Measurements from ENCODE around the gene SMAP1.

The SMAP1 gene

DNA sequence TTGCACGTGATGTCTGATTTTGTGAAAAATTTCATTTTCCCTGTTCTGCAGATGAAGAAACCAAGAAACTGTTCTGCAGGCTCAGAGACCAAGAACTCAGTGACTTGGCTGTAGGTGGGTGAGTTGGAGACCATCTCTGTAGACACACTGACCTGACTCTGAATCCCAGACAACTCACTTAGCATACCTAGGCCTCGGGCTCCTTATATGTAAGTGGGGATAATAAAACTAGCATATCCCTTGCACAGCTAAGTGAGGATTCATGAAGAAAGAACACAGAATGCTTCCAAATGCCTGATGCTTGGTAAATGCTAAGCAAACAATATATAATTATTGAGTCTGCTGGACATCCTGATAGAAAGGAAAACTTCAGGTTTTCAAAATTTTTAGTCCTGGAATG, 218.4 kb downstream of the SMAP1 start:
- Mint-ChIP-seq H3K9me3 (no peaks in the 10 kb centered on the region), H3K4me1 (no peaks in the 10 kb centered on the region), H3K27ac (no peak overlapping the region), H3K36me3 (no peaks in the 10 kb centered on the region), H3K4me3 (no peak overlapping the region), H3K27me3 (peaks cover 11% of the 10 kb centered on the region)
- DNase-seq, result no peak
- CTCF ChIA-PET, result interaction anchor here (0.7 to 2.8 kb wide), 12 partner anchors 8 to 665 kb away, joined by 3 to 44 read pairs (median 6); no protein-coding TSS in a partner anchor

DNA sequence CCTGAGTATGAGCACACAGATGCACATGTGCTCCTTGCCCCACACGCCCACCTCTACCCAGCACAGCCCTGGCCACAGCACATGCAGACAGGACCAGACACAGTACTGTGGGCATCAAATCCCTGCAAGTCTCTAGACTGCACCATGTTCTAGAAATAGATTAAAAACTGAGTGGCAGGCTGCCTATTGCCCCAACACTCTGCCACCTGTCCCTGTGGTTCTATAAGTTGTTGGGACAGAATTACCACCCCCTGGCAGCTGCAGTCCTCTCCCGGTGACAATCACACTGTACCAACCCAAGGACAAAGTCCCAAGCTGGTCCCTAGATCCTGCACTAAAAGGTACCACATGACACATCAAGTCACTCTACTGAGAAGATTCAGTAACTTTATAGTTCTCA, 219.0 kb downstream of the SMAP1 start:
- Mint-ChIP-seq H3K4me1 (no peaks in the 10 kb centered on the region), H3K4me3 (no peak overlapping the region), H3K27ac (no peak overlapping the region), H3K27me3 (peaks cover 10% of the 10 kb centered on the region), H3K36me3 (no peaks in the 10 kb centered on the region), H3K9me3 (no peaks in the 10 kb centered on the region)
- no peak for DNase-seq
- CTCF ChIA-PET, result interaction anchor here (0.9 to 2.2 kb wide), 4 partner anchors 10 to 666 kb away, joined by 3 to 7 read pairs (median 3); no protein-coding TSS in a partner anchor

GRCh38 chr6:70889270-70889669, 221.6 kb downstream of the SMAP1 start:
- no peak for DNase-seq
- H3K36me3 Mint-ChIP-seq, result no peaks in the 10 kb centered on the region
- CTCF ChIA-PET, result interaction anchor here (0.7 kb wide), 1 partner anchor 184 kb away, joined by 3 read pairs; no protein-coding TSS in a partner anchor
- H3K4me3 Mint-ChIP-seq, result no peak overlapping the region
- no peaks in the 10 kb centered on the region for H3K4me1 Mint-ChIP-seq
- H3K27ac Mint-ChIP-seq, result no peak overlapping the region
- H3K27me3 Mint-ChIP-seq, result peaks cover 15% of the 10 kb centered on the region
- H3K9me3 Mint-ChIP-seq, result no peaks in the 10 kb centered on the region

DNA sequence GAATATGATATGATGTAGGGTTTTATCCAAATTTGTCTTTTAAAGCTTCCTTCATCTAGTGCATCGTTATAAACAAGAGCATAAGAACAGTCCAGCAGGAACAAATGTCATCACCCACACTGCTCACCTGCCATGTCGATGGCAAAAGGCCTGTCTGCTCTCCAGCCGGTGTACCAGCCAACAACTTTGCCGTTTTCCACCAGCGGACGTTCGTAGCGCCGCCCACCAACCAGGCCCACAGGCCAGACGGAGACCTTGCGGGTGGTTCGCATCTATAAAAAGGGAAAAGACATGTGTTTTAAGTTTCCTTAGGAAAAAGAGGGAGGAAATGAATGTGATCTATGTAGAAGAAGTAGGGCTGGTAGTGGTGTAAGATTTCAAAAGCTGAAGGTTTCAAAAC, 226.3 kb downstream of the SMAP1 start:
- Mint-ChIP-seq H3K9me3 (no peaks in the 10 kb centered on the region), H3K27ac (no peak overlapping the region), H3K27me3 (peaks cover 15% of the 10 kb centered on the region), H3K4me1 (no peaks in the 10 kb centered on the region), H3K4me3 (no peak overlapping the region), H3K36me3 (no peaks in the 10 kb centered on the region)
- no peak for DNase-seq
- CTCF ChIA-PET, result interaction anchor here (1.6 to 3.9 kb wide), 3 partner anchors 9 to 187 kb away, joined by 4 to 13 read pairs (median 4); partner anchors contain the start of gene B3GAT2

GRCh38 chr6:70900047-70900446, 232.4 kb downstream of the SMAP1 start:
- Mint-ChIP-seq H3K9me3 (no peaks in the 10 kb centered on the region), H3K36me3 (no peaks in the 10 kb centered on the region), H3K27me3 (peaks cover 6% of the 10 kb centered on the region), H3K27ac (no peak overlapping the region), H3K4me3 (no peak overlapping the region), H3K4me1 (no peaks in the 10 kb centered on the region)
- CTCF ChIA-PET, result no interaction called here
- DNase-seq, result no peak

GRCh38 chr6:70901324-70901723, 233.6 kb downstream of the SMAP1 start:
- Mint-ChIP-seq H3K4me3 (no peak overlapping the region), H3K4me1 (no peaks in the 10 kb centered on the region), H3K36me3 (no peaks in the 10 kb centered on the region), H3K9me3 (no peaks in the 10 kb centered on the region), H3K27me3 (peaks cover 6% of the 10 kb centered on the region), H3K27ac (no peak overlapping the region)
- no peak for DNase-seq
- CTCF ChIA-PET, result no interaction called here

DNA sequence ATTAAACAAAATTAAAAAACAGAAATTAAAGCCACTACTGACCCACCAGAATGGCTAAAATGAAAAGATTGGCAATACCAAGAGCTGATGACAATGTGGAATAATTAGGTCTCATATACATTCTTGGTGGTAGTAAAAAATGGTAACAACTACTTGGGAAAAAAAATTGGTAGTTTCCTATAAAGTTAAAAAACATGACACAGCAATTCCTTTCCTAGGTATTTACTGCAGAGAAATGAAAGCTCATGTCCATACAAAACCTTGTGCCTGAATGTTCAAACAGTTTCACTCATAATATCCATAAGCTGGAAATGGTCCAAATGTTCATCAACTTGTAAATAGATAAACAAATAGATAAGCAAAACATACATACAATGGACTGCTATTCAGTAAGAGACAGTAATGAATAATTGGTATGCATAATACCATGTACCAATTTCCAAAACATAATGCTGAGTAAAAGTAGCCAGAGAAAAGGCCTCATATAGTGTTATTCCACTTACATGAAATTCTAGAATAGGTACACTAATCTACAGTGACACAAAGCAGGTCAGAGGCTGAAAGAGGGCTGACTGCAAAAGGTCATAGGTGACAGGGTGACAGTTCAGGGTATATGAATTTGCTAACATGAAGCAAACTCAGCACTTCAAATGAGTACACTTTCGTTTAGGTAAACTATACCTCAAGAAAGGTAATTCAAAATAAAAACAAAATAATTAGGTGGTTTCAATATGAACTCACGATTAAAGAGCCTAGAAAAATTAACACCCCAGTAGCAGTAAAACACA, 236.2 kb downstream of the SMAP1 start:
- H3K27ac Mint-ChIP-seq, result no peak overlapping the region
- H3K4me1 Mint-ChIP-seq, result no peaks in the 10 kb centered on the region
- no peaks in the 10 kb centered on the region for H3K9me3 Mint-ChIP-seq
- no peak for DNase-seq
- no peaks in the 10 kb centered on the region for H3K36me3 Mint-ChIP-seq
- H3K27me3 Mint-ChIP-seq, result peaks cover 6% of the 10 kb centered on the region
- CTCF ChIA-PET, result interaction anchor here (1.7 to 1.8 kb wide), 2 partner anchors 19 to 52 kb away, joined by 5 to 6 read pairs; no protein-coding TSS in a partner anchor
- H3K4me3 Mint-ChIP-seq, result no peak overlapping the region

- Mint-ChIP-seq H3K9me3 (no peaks in the 10 kb centered on the region), H3K4me3 (no peak overlapping the region), H3K36me3 (no peaks in the 10 kb centered on the region), H3K27ac (no peak overlapping the region), H3K4me1 (no peaks in the 10 kb centered on the region), H3K27me3 (no peaks in the 10 kb centered on the region)
- no peak for DNase-seq
- CTCF ChIA-PET, result interaction anchor here (1.7 to 1.8 kb wide), 2 partner anchors 50 to 595 kb away, joined by 3 to 5 read pairs; no protein-coding TSS in a partner anchor
Observed at GRCh38 chr6:70905742-70906141, 238.1 kb downstream of the SMAP1 start.
